ENCODE measurements around the gene USP33. TPM values are rescaled to one million over a fixed set of nuclear protein-coding genes. Genes with fewer than 3 reads are reported as not detected.

The USP33 gene
- total and polyA plus RNA-seq, 2 of the 13 experiments (the other 11 are each of a cell fraction or from before 2014, with no cell fraction given), result 32.0 to 49.1 TPM

- TF ChIP-seq, protein P1, sequence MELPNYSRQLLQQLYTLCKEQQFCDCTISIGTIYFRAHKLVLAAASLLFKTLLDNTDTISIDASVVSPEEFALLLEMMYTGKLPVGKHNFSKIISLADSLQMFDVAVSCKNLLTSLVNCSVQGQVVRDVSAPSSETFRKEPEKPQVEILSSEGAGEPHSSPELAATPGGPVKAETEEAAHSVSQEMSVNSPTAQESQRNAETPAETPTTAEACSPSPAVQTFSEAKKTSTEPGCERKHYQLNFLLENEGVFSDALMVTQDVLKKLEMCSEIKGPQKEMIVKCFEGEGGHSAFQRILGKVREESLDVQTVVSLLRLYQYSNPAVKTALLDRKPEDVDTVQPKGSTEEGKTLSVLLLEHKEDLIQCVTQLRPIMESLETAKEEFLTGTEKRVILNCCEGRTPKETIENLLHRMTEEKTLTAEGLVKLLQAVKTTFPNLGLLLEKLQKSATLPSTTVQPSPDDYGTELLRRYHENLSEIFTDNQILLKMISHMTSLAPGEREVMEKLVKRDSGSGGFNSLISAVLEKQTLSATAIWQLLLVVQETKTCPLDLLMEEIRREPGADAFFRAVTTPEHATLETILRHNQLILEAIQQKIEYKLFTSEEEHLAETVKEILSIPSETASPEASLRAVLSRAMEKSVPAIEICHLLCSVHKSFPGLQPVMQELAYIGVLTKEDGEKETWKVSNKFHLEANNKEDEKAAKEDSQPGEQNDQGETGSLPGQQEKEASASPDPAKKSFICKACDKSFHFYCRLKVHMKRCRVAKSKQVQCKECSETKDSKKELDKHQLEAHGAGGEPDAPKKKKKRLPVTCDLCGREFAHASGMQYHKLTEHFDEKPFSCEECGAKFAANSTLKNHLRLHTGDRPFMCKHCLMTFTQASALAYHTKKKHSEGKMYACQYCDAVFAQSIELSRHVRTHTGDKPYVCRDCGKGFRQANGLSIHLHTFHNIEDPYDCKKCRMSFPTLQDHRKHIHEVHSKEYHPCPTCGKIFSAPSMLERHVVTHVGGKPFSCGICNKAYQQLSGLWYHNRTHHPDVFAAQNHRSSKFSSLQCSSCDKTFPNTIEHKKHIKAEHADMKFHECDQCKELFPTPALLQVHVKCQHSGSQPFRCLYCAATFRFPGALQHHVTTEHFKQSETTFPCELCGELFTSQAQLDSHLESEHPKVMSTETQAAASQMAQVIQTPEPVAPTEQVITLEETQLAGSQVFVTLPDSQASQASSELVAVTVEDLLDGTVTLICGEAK (IDR thresholded peaks at IDR 0.05), result no peak
- TF ChIP-seq, protein P1 (CRISPR knock-in tag; IDR thresholded peaks at IDR 0.05), result no peak; the same call in 1 of the 2 replicates
- TF ChIP-seq NFRKB (IDR thresholded peaks at IDR 0.05) (no peak), ZNF414 (CRISPR knock-in tag; IDR thresholded peaks at IDR 0.05) (0 out of 2 replicates have a peak, but pooled peaks have one; percentile 28), MTERF4 (CRISPR knock-in tag; IDR thresholded peaks at IDR 0.05) (no peak), ATRX (CRISPR knock-in tag; IDR thresholded peaks at IDR 0.05; ENCODE audit: borderline replicate concordance) (no peak), STAT6 (CRISPR knock-in tag; IDR thresholded peaks at IDR 0.05; ENCODE audit: borderline replicate concordance) (no peak), POLR2AphosphoS2 (IDR thresholded peaks at IDR 0.05; ENCODE audit: low read depth, low read length) (no peak), BRD4 (CRISPR knock-in tag; IDR thresholded peaks at IDR 0.05) (peak; percentile 31; the same call in 1 of the 2 replicates), SOX13 (IDR thresholded peaks at IDR 0.05) (0 out of 2 replicates have a peak, but pooled peaks have one; percentile 2), SOX13 (CRISPR knock-in tag; conservative IDR thresholded peaks at IDR 0.05 in 1 of 2, IDR thresholded peaks at IDR 0.05 in 1 of 2) (no peak; a peak in 1 of 4 replicates)
- TF ChIP-seq, protein P2, sequence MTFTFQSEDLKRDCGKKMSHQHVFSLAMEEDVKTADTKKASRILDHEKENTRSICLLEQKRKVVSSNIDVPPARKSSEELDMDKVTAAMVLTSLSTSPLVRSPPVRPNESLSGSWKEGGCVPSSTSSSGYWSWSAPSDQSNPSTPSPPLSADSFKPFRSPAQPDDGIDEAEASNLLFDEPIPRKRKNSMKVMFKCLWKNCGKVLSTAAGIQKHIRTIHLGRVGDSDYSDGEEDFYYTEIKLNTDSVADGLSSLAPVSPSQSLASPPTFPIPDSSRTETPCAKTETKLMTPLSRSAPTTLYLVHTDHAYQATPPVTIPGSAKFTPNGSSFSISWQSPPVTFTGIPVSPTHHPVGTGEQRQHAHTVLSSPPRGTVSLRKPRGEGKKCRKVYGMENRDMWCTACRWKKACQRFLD (CRISPR knock-in tag; IDR thresholded peaks at IDR 0.05; ENCODE audit: borderline replicate concordance), result 0 out of 2 replicates have a peak, but pooled peaks have one; percentile 47
Measured at GRCh38 chr1:77683160-77684148, 76.2 kb downstream of the USP33 start (continued).
